Omental fat pad (tissue), 4 donors: Measurements from ENCODE around the gene ABLIM2. TPM values are rescaled to one million over a fixed set of nuclear protein-coding genes. Genes with fewer than 3 reads are reported as not detected.

Experiments
- ATAC-seq: fragments of 150-250 bp; one replicate; pipeline ENCODE4 v1.9.1; 2016; ENCODE audit warnings: mild to moderate bottlenecking, moderate library complexity; ENCODE audit not compliant: low FRiP score
- DNase-seq: peaks from one replicate; pipeline ENCODE4 v3.0.0-alpha.2; 2019; ENCODE audit warnings: low spot score
- CTCF ChIP-seq, 3 donors: fragments of 450-650 bp; IDR thresholded peaks; one replicate each; pipeline ENCODE4 v1.5.1; 2016 to 2017; ENCODE audit warnings: antibody characterized with exemption in 3 of 3, mild to moderate bottlenecking in 3 of 3, moderate library complexity in 2 of 3
- small RNA-seq: library from RNA; depleted of rRNA; stranded (forward); fragments of <200 nt; gene quantifications from one replicate; pipeline ENCODE3, GENCODE V24; 2016
- total RNA-seq, 4 donors: library from RNA; depleted of rRNA; stranded (reverse); fragments of >200 nt; gene quantifications; one replicate each; pipeline ENCODE4 v1.1.0, GENCODE V29; 2016

The ABLIM2 gene
- total RNA-seq, 4 donors from 2014 or later = 10.1 to 34.2 (median 13.7) TPM

- DNase-seq (no peak), ATAC-seq (no peak)
- no peak for TF ChIP-seq CTCF (IDR thresholded peaks at IDR 0.05)
These were observed 240.9 kb downstream of the ABLIM2 start for GRCh38 chr4:7917669-7918068.

- no peak for DNase-seq
- no peak for ATAC-seq
- no peak for TF ChIP-seq CTCF (IDR thresholded peaks at IDR 0.05)
These were observed 242.8 kb downstream of the ABLIM2 start for GRCh38 chr4:7915875-7916242.

Small RNA genes lying within 50 kb of the gene (small RNA-seq; reads per million reads assigned to genes)
- gene MIR95 = 4.6 reads per million, percentile 75 among the genes with 10 or more reads in this experiment

Other genes with a start within 250 kb of the ABLIM2 start
- 10 to 100 TPM; 24.6 to 35.5 (median 26.9) TPM for gene AFAP1, start 219.0 kb downstream of the ABLIM2 start, total RNA-seq
- 10 to 100 TPM; 23.0 to 70.3 (median 29.1) TPM for gene SH3TC1, start 40.5 kb upstream of the ABLIM2 start, total RNA-seq
- gene HTRA3, start 110.9 kb upstream of the ABLIM2 start, total RNA-seq = 100 to 1,000 TPM in 1 of 4 donors, 10 to 100 TPM in 3; 15.8 to 147 (median 23.3) TPM